HepG2 (cell line): Measurements from ENCODE around the gene GRIA2. TPM values are rescaled to one million over a fixed set of nuclear protein-coding genes. Genes with fewer than 3 reads are reported as not detected.

Experiments
- ATAC-seq: fragments of 200-7000 bp; cut with Tn5 transposase; 3 replicates; pipeline ENCODE4 v1.9.1; 2020; ENCODE audit warnings: mild to moderate bottlenecking, moderate library complexity
- BruUV-seq: library from RNA; stranded (reverse); fragments of 400-500 nt; replicated peaks from 2 replicates; lab custom pipeline; 2021; lab: Mats Ljungman, UMichigan
- CTCF ChIA-PET: fragments of 300-600 bp; formaldehyde crosslinking; extraction: SDS; loops from one replicate; lab custom pipeline; 2021; ENCODE audit warnings: low total read pairs, inconsistent platforms, low intra/inter-chr PET ratio; lab: Yijun Ruan, JAX
- POLR2A ChIA-PET: fragments of 350-600 bp; sonication (Branson Sonifier 250); formaldehyde crosslinking; loops from one replicate; lab custom pipeline; 2020; ENCODE audit warnings: antibody characterized with exemption, inconsistent platforms; lab: Yijun Ruan, JAX
- DNase-seq: peaks from one replicate; pipeline ENCODE4 v3.0.0-alpha.2; 2015; ENCODE audit warnings: low spot score
- FAIRE-seq: peaks from 3 replicates; lab custom pipeline; 2011; peaks lifted over from hg19 to GRCh38; lab: Jason Lieb, UNC
- H2AFZ ChIP-seq: one replicate; pipeline ENCODE4 v1.6.1; 2011; ENCODE audit warnings: low read length, inconsistent platforms
- H3K27ac ChIP-seq: fragments of 300-600 bp; 3 replicates; pipeline ENCODE4 v1.8.0; 2011; ENCODE audit warnings: mixed run types, mild to moderate bottlenecking, mixed read lengths, low read length, inconsistent platforms; ENCODE audit not compliant: insufficient read depth; ENCODE audit errors: extremely low read length
- H3K27me3 ChIP-seq, 2 experiments: fragments of 200-600 bp in 1 of 2; 2 replicates in 1 of 2; 3 replicates in 1 of 2; pipeline versions ENCODE4 v1.6.0 to v1.8.0; 2011; ENCODE audit warnings: low read length in 2 of 2, mild to moderate bottlenecking in 2 of 2, moderate library complexity in 2 of 2, inconsistent platforms in 1 of 2; ENCODE audit not compliant: insufficient read depth in 2 of 2, control insufficient read depth in 1 of 2
- H3K36me3 ChIP-seq, 2 experiments: fragments of 200-600 bp in 1 of 2; replicated peaks in 1 of 2; 2 replicates in 1 of 2; 3 replicates in 1 of 2; pipeline versions ENCODE4 v1.5.1 to v1.8.0; 2011; ENCODE audit warnings: low read length in 2 of 2, inconsistent platforms in 1 of 2; ENCODE audit not compliant: insufficient read depth in 2 of 2, control insufficient read depth in 1 of 2
- H3K4me1 ChIP-seq: 2 replicates; pipeline ENCODE4 v1.5.1; 2012; ENCODE audit warnings: low read length, inconsistent platforms; ENCODE audit not compliant: insufficient read depth
- H3K4me2 ChIP-seq: 2 replicates; pipeline ENCODE4 v1.6.0; 2011; ENCODE audit warnings: low read depth, low read length, inconsistent platforms
- H3K4me3 ChIP-seq, 3 experiments: fragments of 200-600 bp in 1 of 3; sonication (generic), shearing (Covaris generic) in 1 of 3; replicated peaks in 1 of 3; 2 replicates each; pipeline ENCODE4 v1.5.1; 2011 to 2016; ENCODE audit warnings: low read length in 3 of 3, inconsistent platforms in 2 of 3, low read depth in 2 of 3, mild to moderate bottlenecking in 2 of 3, control low read depth in 1 of 3, mixed read lengths in 1 of 3; ENCODE audit not compliant: insufficient read depth in 1 of 3
- H3K79me2 ChIP-seq: one replicate; pipeline ENCODE4 v1.6.1; 2011; ENCODE audit warnings: low read length, inconsistent platforms; ENCODE audit not compliant: insufficient read depth
- H3K9ac ChIP-seq: 2 replicates; pipeline ENCODE4 v1.6.0; 2011; ENCODE audit warnings: mild to moderate bottlenecking, low read depth, low read length, inconsistent platforms; ENCODE audit not compliant: insufficient read depth
- H3K9me3 ChIP-seq: 2 replicates; pipeline ENCODE4 v1.5.1; 2012; ENCODE audit warnings: mild to moderate bottlenecking, low read length
- H4K20me1 ChIP-seq: 2 replicates; pipeline ENCODE4 v1.6.0; 2011; ENCODE audit warnings: inconsistent platforms, mild to moderate bottlenecking, low read length, moderate library complexity; ENCODE audit not compliant: insufficient read depth
- ADNP ChIP-seq: sonication (generic); formaldehyde crosslinking; IDR thresholded peaks from 2 replicates; pipeline ENCODE4 v1.4.0; 2020; ENCODE audit warnings: missing genetic modification reagents
- AGO2 ChIP-seq: fragments of 200-400 bp; formaldehyde crosslinking; optimal IDR thresholded peaks from 2 replicates; pipeline ENCODE3; 2017; ENCODE audit warnings: mild to moderate bottlenecking, low read depth, low read length, moderate library complexity
- BRCA1 ChIP-seq: sonication (generic); formaldehyde crosslinking; IDR thresholded peaks from 2 replicates; pipeline ENCODE4 v1.4.0; 2020; ENCODE audit warnings: missing genetic modification reagents
- CC2D1A ChIP-seq: sonication (generic); formaldehyde crosslinking; IDR thresholded peaks from 2 replicates; pipeline ENCODE4 v1.8.1; 2023; ENCODE audit warnings: mild to moderate bottlenecking, missing genetic modification reagents
- CENPBD1 ChIP-seq: sonication (generic); formaldehyde crosslinking; IDR thresholded peaks from 2 replicates; pipeline ENCODE4 v1.8.0; 2022; ENCODE audit warnings: missing genetic modification reagents, low read depth, mild to moderate bottlenecking, borderline replicate concordance
- GTF3A ChIP-seq: sonication (generic); formaldehyde crosslinking; conservative IDR thresholded peaks from 2 replicates; pipeline ENCODE4 v1.4.0; 2020; ENCODE audit warnings: mild to moderate bottlenecking, missing genetic modification reagents
- PPARG ChIP-seq: conservative IDR thresholded peaks from 2 replicates; pipeline ENCODE4 v1.6.1; 2016; ENCODE audit warnings: missing biosample characterization, missing genetic modification reagents
- PRDM4 ChIP-seq: sonication (generic); formaldehyde crosslinking; IDR thresholded peaks from 2 replicates; pipeline ENCODE4 v1.9.0; 2021; ENCODE audit warnings: missing genetic modification reagents, borderline replicate concordance
- RERE ChIP-seq: IDR thresholded peaks from 2 replicates; pipeline ENCODE4 v1.6.1; 2016; ENCODE audit warnings: low read depth, missing genetic modification reagents, missing compliant biosample characterization
- SSRP1 ChIP-seq: IDR thresholded peaks from 2 replicates; pipeline ENCODE4 v1.6.1; 2016; ENCODE audit warnings: control low read depth
- TGIF2 ChIP-seq: IDR thresholded peaks from 2 replicates; pipeline ENCODE4 v1.6.1; 2016; ENCODE audit warnings: control low read depth, missing compliant biosample characterization
- ZMYM4 ChIP-seq: sonication (generic); formaldehyde crosslinking; IDR thresholded peaks from 2 replicates; pipeline ENCODE4 v1.8.1; 2023; ENCODE audit warnings: mild to moderate bottlenecking, missing genetic modification reagents
- ZNF543 ChIP-seq: sonication (generic); formaldehyde crosslinking; IDR thresholded peaks from 2 replicates; pipeline ENCODE4 v1.4.0; 2020; ENCODE audit warnings: mild to moderate bottlenecking, missing genetic modification reagents
- ZNF691 ChIP-seq: sonication (generic); formaldehyde crosslinking; IDR thresholded peaks from 2 replicates; pipeline ENCODE4 v1.4.0; 2020; ENCODE audit warnings: missing genetic modification reagents, low read depth, mild to moderate bottlenecking, borderline replicate concordance
- ZNF777 ChIP-seq: sonication (generic); formaldehyde crosslinking; IDR thresholded peaks from 2 replicates; pipeline ENCODE4 v1.4.0; 2020; ENCODE audit warnings: missing genetic modification reagents
- WGBS: methylation state at CpG from one replicate; pipeline ENCODE4 v1.1.6; 2017; ENCODE audit warnings: low lambda C conversion rate; 5-methylcytosine and 5-hydroxymethylcytosine counted together
- in situ Hi-C: cut with HindIII; loops from 2 replicates; pipeline ENCODE4 v1.10.0; 2017; ENCODE audit warnings: low pct_unique_long_range_greater_than_20kb; ENCODE audit not compliant: extremely low pct_ligation_motif_present
- intact Hi-C: fragments of 100-400 bp; cut with micrococcal nuclease; formaldehyde crosslinking; loops from one replicate; pipeline ENCODE4 v1.10.0; 2022; ENCODE audit not compliant: unreplicated experiment
- polyA plus RNA-seq, 8 experiments: library from polyadenylated mRNA; depleted of rRNA in 3 of 8; stranded (reverse) in 7 of 8; unstranded in 1 of 8; fragments of >200 nt; fragmentation: Illumina TruSeq in 4 of 8; extraction: Trizol in 4 of 8; gene quantifications; 2 replicates each; pipeline versions ENCODE4 v1.2.1 to v1.2.3, GENCODE V29; 2011 to 2016; ENCODE audit warnings: low read depth in 4 of 8, missing spikeins in 1 of 8, mixed read lengths in 1 of 8; ENCODE audit not compliant: insufficient read depth in 1 of 8
- total RNA-seq, 5 experiments: library from RNA; depleted of rRNA; stranded (reverse); fragments of >200 nt; fragmentation: Illumina TruSeq; extraction: Trizol; gene quantifications; 2 replicates each; pipeline ENCODE4 v1.2.3, GENCODE V29; 2016; ENCODE audit warnings: low read depth in 1 of 5
- TF ChIP-seq, protein P1 (sequence below): sonication (generic); formaldehyde crosslinking; IDR thresholded peaks from 2 replicates; pipeline ENCODE4 v1.5.0; 2020; ENCODE audit warnings: mild to moderate bottlenecking, low read depth, missing genetic modification reagents, borderline replicate concordance

Gene GRIA2
- total and polyA plus RNA-seq, 2 of the 13 experiments (the other 11 are each of a cell fraction or from before 2014, with no cell fraction given) = not detected

DNA sequence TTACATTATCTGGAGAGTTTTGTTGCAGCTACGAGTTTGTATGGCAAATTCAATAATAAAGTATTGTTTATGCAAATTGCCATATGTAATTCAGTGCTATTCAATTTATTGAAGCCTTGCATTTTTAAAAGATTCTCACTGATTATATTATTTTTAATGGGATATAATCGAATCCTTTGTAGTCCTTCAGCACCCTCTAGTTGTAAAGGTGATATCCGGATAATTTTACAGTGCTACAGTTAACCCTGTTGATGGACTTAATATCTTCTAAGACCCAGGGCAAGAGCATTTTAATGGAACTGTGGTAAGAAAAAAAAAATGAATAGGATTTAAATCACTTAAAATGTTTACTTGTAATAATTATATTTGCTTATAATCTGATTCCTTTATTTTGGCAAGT, 48.5 kb upstream of the GRIA2 start:
- FAIRE-seq = no peak
- TF ChIP-seq SSRP1 (CRISPR knock-in tag) (no peak), ZNF691 (CRISPR knock-in tag) (no peak), CC2D1A (CRISPR knock-in tag) (no peak), TGIF2 (CRISPR knock-in tag) (no peak), RERE (CRISPR knock-in tag) (no peak), ZMYM4 (CRISPR knock-in tag) (no peak), ZNF543 (CRISPR knock-in tag) (no peak), ZNF777 (CRISPR knock-in tag) (no peak), CENPBD1 (no peak), BRCA1 (CRISPR knock-in tag) (no peak), AGO2 (no peak), PRDM4 (CRISPR knock-in tag) (no peak), ADNP (CRISPR knock-in tag) (no peak), GTF3A (CRISPR knock-in tag) (no peak), PPARG (no peak)
- TF ChIP-seq, protein P1, sequence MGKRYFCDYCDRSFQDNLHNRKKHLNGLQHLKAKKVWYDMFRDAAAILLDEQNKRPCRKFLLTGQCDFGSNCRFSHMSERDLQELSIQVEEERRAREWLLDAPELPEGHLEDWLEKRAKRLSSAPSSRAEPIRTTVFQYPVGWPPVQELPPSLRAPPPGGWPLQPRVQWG (CRISPR knock-in tag) = no peak

More for the DNA sequence above, 48.5 kb upstream of the GRIA2 start:
- Histone ChIP-seq H3K9ac (no peak overlapping the region), H3K36me3 (no peaks in the 10 kb centered on the region), H3K79me2 (no peaks in the 10 kb centered on the region), H3K4me3 (no peak overlapping the region), H2AFZ (no peak overlapping the region), H3K27ac (no peak overlapping the region), H3K27me3 (no peaks in the 10 kb centered on the region; a peak in 1 of 5 replicates), H3K4me1 (no peaks in the 10 kb centered on the region), H4K20me1 (no peaks in the 10 kb centered on the region), H3K4me2 (no peak overlapping the region), H3K9me3 (no peaks in the 10 kb centered on the region)
- intact Hi-C loops = no loop called here
- in situ Hi-C loops = no loop called here
- BruUV-seq = no TSS peak
- POLR2A ChIA-PET = no interaction called here
- DNase-seq (no peak), ATAC-seq (no peak)
- WGBS = 1% methylated on average over 3 of the region's 3 CpGs
- CTCF ChIA-PET = no interaction called here
